ENCODE results near the gene SLC6A8.
"Not testable (repeated sequence)": the region's sequence is repeated elsewhere in the genome, so short reads cannot be mapped to it uniquely, and the experiment has no call there.

SLC6A8 gene

DNA sequence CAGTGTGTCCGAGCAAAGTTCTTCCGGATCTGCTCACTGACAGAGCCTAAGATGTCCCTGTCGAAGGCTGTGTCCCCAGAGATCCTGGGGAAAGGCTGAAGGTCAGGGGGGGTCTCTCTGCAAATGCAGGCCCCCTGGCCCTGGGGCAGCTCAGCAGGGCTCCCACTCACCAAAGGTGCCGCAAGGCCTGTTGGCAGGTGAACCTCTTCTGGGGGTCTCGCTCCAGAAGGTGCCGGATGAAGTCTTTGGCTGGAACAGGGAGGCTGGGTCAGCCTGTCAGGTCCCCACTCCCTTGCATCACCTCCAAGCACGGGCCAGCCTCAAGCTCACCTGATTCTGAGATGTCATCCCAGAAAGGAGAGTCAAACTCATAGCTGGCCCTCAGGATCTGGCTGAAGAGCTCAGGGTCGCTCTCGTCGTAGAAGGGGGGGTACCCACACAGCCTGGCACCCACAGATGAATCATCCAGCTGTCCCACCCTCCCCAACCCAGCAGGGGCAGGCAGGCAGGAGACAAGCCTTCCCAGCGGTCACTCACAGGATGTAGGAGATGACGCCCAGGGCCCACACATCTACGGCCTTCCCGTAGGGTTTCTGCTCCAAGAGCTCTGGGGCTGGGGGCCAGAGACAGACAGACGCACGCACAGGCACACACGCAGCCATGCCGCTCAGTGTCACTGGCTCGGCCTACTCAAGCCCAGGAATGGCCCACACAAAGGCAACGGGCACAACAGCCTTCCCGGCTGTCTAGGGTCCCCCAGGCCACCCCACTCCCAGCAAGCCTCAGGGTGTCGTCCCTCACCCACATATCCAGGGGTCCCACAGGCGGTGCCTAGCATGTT, 16.8 kb upstream of the SLC6A8 start:
- DNase-seq (ENCODE audit: insufficient read length, low spot score) (no peak), FAIRE-seq (no peak)

DNA sequence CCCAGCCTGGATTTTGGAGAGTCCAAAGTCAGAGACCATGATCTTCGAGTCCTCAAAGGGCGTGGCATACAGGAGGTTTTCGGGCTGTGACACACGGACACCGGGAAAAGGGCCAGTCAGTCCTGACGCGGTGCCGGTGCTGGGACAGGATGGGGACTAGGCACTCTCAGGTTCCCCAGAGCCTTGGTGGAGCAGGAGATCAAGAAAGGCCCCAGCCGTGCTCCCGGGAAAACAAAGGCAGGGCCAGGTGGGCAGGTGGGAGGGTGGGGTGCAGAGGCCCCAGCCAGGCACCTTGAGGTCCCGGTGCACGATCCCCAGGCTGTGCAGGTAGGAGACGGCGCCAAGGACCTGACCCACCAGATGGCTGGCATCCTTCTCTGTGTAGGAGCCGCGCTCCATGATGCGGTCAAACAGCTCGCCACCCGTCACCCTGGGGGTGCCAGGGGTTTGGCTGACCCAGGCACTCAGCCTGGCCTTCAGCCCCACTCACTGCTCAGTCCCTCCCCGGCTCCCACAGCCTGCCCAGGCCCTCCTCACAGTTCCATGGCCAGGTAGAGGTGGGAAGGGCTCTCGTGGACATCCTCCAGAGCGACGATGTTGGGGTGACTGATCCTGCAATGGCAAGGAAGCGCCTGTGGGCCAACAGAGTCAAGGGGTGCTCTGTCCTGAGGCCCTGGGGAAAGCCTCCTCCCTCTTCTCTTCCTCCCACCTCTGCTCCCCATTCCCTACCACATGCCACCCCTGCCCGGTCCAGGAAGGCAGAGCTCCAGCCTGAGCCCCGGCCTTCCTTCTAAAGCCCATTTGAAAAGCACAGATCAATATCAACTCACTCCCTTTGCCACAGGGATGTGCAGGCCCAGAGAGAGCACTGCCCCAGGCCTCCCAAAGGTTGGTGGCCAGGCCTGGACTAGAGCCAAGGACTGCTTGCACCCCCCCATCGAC, 15.9 kb upstream of the SLC6A8 start:
- no peak for FAIRE-seq

DNA sequence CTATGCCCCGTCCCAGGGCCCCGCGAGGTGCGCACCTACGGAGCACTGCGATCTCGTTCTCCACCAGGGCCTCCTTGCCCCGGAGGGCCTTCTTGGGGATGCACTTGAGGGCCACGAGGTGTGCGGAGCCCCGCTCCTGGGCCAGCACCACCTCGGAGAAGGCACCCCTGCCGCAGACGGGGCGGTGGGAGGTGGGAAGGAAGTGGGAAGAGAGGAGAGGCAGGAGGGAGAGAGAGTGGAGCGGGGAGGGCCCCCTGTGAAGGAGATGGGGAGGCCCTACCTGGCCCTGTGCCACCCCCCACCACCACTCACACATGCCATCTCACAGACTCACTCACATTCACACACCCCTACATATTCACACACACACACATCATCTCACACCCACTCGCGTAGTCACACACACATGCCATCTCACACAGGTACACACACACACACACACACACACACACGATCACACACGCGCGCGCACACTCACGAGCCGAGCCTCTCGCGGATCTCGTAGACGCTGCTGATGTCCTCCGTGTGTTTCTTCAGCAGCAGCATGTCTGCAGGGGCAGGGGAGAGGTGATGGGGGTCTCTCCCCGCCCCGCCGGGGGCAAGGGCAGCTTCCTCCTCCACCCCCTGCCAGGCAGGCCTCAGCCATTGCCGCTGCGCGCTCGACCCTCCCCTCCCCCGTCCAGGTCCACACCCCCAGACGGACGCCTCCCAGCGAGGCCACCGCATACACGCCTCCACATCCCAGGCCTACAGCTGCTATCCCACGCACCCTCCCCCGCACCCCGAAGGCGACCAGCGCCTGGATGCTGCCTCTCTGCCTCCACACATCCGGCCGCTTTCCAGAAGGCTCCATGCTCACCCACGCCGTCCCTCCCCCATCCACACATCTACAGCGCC, 14.9 kb upstream of the SLC6A8 start:
- FAIRE-seq (no peak), DNase-seq (ENCODE audit: insufficient read length, low spot score) (no peak)

More for the DNA sequence above, 15.9 kb upstream of the SLC6A8 start:
- DNase-seq (ENCODE audit: insufficient read length, low spot score) = no peak

DNA sequence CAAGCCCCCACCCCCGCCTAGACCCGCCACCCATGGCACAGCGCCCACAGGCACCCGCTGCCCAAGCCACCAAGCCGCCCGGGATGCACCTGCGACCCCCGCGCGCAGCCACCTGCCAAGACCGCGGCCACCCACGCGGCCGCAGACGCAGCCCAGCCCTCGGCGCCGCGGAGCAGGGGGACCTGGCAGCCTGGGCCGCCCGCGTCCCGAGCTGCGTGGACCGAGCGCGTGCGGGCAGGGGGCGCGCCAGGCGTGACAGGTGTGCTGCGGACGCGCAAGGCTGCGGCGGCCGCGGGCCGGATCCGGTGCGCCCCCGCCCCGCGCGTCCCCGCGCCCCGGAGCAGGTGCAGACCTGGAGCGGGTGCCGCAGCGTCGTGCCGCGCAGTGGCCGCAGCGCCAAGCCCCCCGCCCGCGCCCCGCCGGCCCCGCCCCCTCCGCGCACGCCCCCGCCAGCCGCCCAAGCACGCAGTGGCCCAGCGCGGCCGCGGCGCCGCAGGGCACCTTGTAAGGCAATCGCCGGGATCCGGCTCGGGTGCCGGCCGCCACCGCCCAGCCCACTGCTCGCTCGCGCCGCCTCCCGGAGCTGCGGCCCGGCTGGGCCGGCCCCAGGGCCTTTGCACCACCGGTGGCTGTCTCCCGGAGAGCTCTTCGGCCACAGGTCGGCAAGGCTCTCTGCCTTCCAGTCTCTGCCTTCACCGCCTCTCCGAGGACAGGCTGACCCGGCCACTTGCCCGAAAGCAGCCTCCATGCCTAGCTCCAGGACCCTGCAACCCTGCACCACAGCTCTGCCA, 14.1 kb upstream of the SLC6A8 start, which contains the start of gene PNCK:
Gene PNCK (minus strand): TSS at position 386 of the 791 bp plus-strand sequence. CDS start 737 bp downstream, outside the sequence.
- no peak for FAIRE-seq
- DNase-seq (ENCODE audit: insufficient read length, low spot score) = no peak

DNA sequence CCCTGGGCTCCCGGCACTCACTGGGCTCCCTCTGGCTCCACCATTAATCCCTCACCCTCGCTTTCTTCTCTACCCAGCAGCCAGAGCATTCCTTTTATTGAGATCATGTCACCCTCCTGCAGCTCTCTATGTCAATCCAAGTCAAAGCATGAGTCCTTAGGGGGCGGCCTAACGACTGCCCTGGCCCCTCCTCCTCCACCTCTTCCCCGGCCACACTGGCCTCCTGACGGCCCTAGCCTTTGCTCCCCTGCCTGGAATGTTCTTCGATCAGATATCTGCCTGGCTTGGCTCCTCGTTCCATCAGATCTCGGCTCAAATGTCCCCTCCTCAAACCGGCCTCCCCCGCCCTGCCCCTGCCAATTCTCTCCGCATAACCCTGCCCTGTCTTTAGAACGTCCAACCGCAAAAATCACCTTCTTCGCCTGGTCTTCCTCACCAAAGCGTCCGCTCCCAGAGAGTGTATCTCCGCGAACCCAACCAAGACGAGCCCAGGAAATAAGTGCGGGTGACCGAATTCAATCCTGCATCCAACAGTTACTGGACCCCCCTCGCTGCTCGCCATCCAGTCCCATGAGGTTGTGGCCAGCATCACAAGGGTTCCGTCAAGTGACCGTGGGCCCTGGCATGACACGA, 13.4 kb upstream of the SLC6A8 start:
- DNase-seq (ENCODE audit: insufficient read length, low spot score) (no peak), FAIRE-seq (no peak)

DNA sequence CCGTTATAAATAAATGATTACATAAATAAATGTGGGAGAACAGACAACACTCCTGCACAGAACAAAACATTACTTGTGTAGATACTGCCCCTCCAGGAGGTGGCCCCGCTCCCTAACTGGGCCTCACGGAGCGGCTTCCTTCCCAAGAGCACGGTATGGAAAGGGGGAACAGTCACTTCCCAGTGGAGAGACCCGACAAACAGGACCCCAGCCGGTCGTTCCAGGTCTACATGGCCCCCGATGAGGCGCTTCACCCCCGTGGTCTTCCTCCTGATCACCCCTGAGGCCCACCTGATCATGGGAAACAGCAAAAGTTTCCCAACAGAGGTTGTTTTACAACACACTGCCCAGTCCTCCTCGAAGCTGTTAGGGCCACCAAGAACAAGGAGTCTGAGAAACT, 6.6 kb upstream of the SLC6A8 start:
- DNase-seq (ENCODE audit: insufficient read length, low spot score) (no peak), FAIRE-seq (no peak)

DNA sequence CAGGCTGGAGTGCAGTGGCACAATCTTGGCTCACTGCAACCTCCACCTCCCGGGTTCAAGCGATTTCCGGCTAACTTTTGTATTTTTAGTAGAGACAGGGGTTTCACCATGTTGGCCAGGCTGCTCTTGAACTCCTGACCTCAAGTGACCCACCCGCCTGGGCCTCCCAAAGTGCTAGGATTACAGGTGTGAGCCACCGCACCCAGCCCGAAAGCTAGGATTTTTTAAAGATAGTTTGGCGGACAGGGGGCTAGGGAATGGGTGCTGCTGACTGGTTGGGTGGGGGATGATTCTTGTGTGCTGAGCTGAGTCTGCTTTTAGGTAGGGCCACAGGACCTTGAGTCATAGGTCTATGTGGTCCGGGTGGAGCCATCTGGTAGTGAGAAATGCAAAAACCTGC, 4.2 kb upstream of the SLC6A8 start:
- not testable (repeated sequence) for DNase-seq (ENCODE audit: insufficient read length, low spot score); FAIRE-seq

DNA sequence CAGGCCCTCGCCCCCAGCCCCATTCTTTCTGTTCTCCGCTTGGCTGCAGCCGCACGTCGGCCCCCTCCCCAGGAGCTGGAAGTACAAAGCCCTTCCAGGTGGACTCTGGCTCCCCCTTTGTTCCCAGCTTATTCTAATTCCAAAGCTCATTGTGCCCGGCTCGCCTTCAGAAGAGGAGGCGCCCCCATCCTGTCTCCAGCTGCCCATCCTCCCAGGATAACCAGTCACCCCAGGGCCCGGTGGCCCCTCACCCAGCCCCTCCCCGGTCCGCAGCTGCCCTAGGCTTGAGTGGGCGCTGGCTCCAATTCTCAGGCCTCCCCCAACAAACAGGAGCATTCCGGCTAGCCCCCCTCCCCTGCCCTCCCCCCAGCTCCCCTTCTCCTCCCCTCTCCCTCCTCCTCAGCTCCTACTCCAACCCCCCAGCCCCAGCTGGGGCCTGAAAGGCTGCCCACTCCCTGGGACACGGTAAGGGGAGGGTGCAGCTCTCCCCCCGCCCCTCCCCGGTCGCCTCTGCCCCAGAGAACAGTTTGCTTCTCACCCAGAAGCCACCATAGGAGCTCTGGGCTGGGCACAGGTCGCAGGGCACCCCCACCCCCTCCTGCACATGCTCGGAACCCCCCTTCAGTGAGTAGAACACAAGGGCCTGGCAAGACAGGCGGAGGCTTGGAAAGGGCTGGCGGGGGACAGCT, 3.1 kb upstream of the SLC6A8 start:
- no peak for FAIRE-seq
- no peak for DNase-seq (ENCODE audit: insufficient read length, low spot score)

DNA sequence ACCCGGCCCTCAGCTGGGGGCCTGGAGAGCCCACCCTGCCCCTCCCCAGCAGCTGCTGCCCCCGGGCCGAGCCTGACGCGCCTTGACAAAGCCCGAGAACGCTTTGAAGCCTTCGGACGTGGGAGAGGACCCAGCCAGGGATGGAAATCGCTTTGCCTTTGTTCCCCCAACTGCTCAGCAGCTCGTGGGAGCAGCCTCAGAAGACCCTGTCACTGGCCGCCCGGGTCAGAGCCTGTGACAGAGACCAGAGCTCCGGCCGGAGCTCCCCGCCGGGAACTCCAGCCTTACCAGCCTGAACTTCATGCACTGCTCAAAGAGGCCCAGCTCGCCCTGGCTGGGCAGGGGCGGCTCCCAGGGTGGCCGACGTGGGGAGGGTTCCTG, 2.6 kb upstream of the SLC6A8 start:
- FAIRE-seq (no peak), DNase-seq (ENCODE audit: insufficient read length, low spot score) (no peak)

DNA sequence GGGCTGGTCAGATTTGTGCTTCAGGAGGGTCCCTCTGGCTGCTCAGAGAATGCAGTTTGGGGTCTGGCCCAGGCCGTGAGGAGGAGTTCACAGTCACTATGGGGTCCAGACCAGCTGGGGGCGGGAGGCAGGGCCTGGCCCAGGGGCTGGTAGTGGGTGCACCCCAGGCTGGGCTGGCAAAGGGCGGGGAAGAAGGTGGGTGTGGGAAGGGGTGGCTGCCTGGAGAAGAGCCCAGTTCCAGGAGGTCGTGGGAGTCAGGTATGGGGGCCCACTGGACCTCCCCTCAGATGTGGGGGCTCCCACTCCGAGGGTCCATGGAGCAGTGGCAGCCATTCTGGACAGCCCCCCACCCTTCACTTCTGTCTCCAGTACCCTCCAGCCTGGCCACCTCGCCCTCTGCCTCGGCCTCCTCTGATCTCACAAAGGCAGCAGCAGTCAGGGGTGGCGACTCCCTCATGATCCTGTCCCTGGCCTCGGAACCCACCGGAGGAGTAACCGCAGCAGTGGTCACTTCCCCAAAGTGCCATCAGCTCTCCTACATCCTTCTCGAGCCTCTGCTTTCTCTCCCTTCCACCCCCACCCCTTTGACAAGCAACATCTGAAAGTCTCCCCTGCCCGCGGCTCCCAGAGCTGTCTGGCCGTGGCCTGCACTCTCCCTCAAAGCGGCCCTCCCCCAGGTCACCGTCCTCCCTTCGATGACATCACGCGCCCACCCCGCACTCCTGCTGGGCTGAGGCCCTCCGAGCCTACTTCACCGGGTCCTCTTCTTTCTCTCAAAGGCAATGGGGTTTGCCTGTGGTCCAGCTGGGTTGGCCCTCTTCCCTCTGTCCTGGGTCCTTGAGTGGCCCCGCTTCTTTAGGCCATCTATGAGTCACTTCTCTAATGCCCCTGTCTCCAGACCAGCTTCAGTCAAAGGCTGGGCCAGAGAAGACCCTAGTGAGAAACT, 1.7 kb upstream of the SLC6A8 start:
- DNase-seq (ENCODE audit: insufficient read length, low spot score) (no peak), FAIRE-seq (no peak)

DNA sequence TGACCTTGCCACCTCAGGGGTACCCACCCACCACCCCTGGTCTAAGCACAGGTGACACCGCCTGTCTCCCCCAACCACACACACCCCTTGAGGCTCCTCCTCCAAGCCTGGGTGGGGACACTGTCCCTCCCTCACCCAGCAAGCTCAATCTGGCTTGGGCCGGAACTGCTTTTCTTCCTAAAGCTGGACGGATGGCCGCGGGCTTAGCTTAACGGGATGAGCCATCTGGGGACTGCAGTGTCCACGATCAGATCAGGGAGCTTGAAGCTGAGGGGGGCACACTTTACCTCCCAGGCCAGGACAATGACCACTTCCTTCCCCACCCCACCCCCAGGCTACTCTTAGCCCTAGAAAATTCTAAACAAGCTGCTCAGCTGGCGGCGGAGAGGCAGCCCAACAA, 1.0 kb upstream of the SLC6A8 start:
- no peak for FAIRE-seq

DNA sequence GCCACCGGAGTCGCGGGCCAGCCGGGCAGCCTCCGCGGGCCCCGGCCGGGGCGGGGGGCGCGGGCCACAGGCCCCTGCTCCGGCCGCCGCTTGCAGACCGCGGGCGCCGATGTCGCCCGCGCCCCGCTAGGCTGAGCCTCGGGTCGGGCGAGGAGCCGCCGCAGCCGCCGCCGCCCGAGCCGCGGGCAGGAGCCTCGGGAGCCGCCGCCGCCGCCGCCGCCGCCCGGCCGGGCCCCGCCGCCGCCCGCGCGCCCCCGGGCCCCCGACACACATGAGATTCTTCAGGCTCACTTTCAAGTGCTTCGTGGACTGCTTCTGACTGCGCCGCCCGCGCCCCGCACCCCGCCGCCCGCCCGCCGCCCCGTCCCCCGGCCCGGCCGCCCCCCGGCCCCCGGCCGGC, 345 bp downstream of the SLC6A8 start:
- FAIRE-seq (no peak), DNase-seq (ENCODE audit: insufficient read length, low spot score) (no peak)

More for the DNA sequence above, 1.0 kb upstream of the SLC6A8 start:
- DNase-seq (ENCODE audit: insufficient read length, low spot score) = no peak

DNA sequence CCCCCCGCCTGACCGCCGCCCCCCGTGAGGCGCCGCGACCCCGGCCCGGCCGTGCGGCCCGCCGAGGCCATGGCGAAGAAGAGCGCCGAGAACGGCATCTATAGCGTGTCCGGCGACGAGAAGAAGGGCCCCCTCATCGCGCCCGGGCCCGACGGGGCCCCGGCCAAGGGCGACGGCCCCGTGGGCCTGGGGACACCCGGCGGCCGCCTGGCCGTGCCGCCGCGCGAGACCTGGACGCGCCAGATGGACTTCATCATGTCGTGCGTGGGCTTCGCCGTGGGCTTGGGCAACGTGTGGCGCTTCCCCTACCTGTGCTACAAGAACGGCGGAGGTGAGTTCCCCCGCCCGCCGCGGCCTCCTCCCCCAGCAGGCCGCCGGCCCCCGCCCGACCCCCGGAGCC, 780 bp downstream of the SLC6A8 start:
- DNase-seq (ENCODE audit: insufficient read length, low spot score) = no peak
- FAIRE-seq = no peak

DNA sequence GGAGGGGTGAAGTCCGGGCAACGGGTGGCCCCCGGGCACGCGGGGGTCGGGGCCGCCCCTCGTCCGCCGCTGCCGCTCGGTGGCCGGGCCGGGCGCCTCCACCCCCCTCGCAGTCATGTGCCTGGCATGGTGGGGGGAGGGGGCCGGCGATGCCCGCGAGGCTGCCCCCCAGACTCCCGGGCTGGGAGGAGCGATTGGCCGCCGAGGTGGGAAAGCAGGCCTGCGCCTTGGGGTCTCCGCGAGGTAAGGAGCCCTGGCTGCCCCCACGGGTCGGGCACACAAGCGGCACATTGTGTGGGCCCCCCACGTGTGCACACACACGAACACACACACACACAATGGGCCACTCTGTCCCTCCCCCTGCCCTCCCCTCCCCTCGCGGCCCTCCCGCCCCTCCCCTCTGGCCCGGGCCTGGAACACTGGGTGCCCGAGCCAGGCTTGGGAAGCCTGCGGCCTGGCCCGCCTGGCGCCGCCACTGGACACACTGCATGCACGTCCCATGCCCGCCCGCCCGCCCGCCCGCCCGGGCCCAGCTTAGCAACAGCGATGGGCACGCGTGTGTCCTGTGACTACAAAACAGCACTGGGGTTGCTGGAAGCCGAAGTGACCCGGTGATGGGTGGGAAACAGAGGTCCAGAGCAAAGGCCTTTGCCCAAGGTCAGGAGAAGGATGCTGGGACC, 1.3 kb downstream of the SLC6A8 start:
- no peak for FAIRE-seq
- DNase-seq (ENCODE audit: insufficient read length, low spot score) = no peak

DNA sequence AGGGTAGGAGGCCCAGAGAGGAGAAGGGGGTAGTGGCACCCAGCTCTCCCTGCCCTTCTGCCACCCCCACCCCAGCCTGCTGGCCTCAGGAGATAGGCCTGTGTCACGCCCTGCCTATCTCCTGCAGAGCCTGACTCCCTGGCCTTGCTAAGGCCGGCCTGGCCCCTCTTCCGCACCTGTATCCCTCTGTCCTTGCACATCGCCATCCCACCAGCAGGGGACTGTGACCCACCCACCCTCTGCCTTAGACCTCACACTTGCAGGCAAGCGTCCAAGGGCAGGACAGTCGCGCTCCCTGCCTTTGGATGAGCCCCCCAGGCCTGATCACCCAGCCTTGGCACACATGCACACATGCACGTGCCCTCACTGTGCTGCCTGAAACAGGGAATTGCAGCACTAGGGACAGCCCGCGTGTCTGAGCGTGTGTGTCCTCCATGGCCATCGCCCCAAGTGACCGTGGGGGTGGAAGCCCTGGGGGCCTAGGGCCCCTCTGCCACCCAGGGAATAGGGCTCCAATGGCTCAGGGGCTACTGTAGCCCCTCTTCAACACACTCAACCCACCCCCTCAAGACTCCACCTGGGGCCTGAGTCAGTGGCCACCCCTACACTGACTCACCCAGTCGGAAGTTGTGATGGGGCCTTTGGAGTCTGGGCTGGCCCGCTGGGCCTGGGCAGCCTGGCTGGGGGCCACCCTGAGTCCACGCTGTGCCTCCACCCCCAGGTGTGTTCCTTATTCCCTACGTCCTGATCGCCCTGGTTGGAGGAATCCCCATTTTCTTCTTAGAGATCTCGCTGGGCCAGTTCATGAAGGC, 2.1 kb downstream of the SLC6A8 start:
- no peak for FAIRE-seq
- DNase-seq (ENCODE audit: insufficient read length, low spot score) = no peak

DNA sequence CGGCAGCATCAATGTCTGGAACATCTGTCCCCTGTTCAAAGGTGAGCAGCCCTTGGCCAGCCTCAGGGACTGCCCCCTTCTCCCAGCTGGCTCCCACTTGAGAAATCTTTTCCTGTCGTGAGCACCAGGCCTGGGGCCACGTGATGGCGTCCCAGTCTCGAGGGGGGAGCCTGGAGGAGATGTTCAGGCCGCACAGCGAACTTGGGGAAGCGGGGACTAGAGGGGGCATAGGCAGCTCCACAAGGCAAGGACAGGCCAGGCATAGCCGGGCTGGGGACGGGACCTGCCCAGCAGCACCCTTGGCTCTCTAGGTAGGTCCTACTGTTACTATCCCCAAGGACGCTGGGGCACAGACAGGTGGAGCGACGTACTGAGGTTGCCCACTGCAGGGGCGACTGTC, 2.7 kb downstream of the SLC6A8 start:
- no peak for FAIRE-seq

More for the DNA sequence above, 2.7 kb downstream of the SLC6A8 start:
- DNase-seq (ENCODE audit: insufficient read length, low spot score) = no peak
